ENCODE results near the gene NUP37. TPM values are rescaled to one million over a fixed set of nuclear protein-coding genes. Genes with fewer than 3 reads are reported as not detected.
A peak's percentile ranks its signal among the peaks of the same experiment; 100 is the strongest.
"Not testable (repeated sequence)": the region's sequence is repeated elsewhere in the genome, so short reads cannot be mapped to it uniquely, and the experiment has no call there.

Gene NUP37
- total RNA-seq, 1 donor from 2014 or later = 141 TPM

- Histone ChIP-seq H3K79me2 (ENCODE audit: low read depth) (no peaks in the 10 kb centered on the region), H4K20me1 (ENCODE audit: low read depth) (no peaks in the 10 kb centered on the region), H3K4me1 (no peaks in the 10 kb centered on the region), H3K9me3 (ENCODE audit: low read depth) (no peaks in the 10 kb centered on the region), H3K27me3 (no peaks in the 10 kb centered on the region), H2AFZ (replicated peaks) (no peak overlapping the region), H3K4me3 (no peak overlapping the region), H3K36me3 (peaks cover 9% of the 10 kb centered on the region), H3F3A (ENCODE audit: low read depth) (no peaks in the 10 kb centered on the region), H3K27ac (no peak overlapping the region), H3K4me2 (no peak overlapping the region), H3K9ac (no peak overlapping the region)
- H3K27me3 Mint-ChIP-seq (ENCODE audit: insufficient read depth, low read depth) = peaks cover 2% of the 10 kb centered on the region
- DNase-seq (ENCODE audit: low spot score) = peak; percentile 5
- no peak overlapping the region for H3K27ac Mint-ChIP-seq
- H3K4me1 Mint-ChIP-seq = no peaks in the 10 kb centered on the region
- peaks cover 2% of the 10 kb centered on the region for H3K9me3 Mint-ChIP-seq
- TF ChIP-seq EZH2 (IDR thresholded peaks at IDR 0.05) (no peak), CTCF (IDR thresholded peaks at IDR 0.05) (peak; percentile 45)
- no peak overlapping the region for H3K4me3 Mint-ChIP-seq
- peaks cover 4% of the 10 kb centered on the region for H3K36me3 Mint-ChIP-seq
Measured at GRCh38 chr12:102095677-102096263, 24.1 kb downstream of the NUP37 start.

- H3K27me3 Mint-ChIP-seq (ENCODE audit: insufficient read depth, low read depth) = peaks cover 2% of the 10 kb centered on the region
- peaks cover 12% of the 10 kb centered on the region for H3K36me3 ChIP-seq
- no peaks in the 10 kb centered on the region for H3K79me2 ChIP-seq (ENCODE audit: low read depth)
- H2AFZ ChIP-seq (replicated peaks) = no peak overlapping the region
- H3K27ac ChIP-seq = no peak overlapping the region
- no peaks in the 10 kb centered on the region for H3K27me3 ChIP-seq
- H3K9me3 ChIP-seq (ENCODE audit: low read depth) = no peaks in the 10 kb centered on the region
- no peak overlapping the region for H3K9ac ChIP-seq
- no peak overlapping the region for H3K27ac Mint-ChIP-seq
- H4K20me1 ChIP-seq (ENCODE audit: low read depth) = no peaks in the 10 kb centered on the region
- peaks cover 11% of the 10 kb centered on the region for H3K36me3 Mint-ChIP-seq
- no peak overlapping the region for H3K4me2 ChIP-seq
- no peak overlapping the region for H3K4me3 Mint-ChIP-seq
- DNase-seq (ENCODE audit: low spot score) = no peak
- H3K4me1 ChIP-seq = no peaks in the 10 kb centered on the region
- peaks cover 7% of the 10 kb centered on the region for H3K9me3 Mint-ChIP-seq
- H3F3A ChIP-seq (ENCODE audit: low read depth) = no peaks in the 10 kb centered on the region
- no peak overlapping the region for H3K4me3 ChIP-seq
- no peaks in the 10 kb centered on the region for H3K4me1 Mint-ChIP-seq
- TF ChIP-seq EZH2phosphoT487 (IDR thresholded peaks at IDR 0.05) = no peak
- TF ChIP-seq CTCF (IDR thresholded peaks at IDR 0.05) = no peak
- no peak for TF ChIP-seq EZH2 (IDR thresholded peaks at IDR 0.05)
Measured at GRCh38 chr12:102093319-102093718, 26.6 kb downstream of the NUP37 start.

- H3K36me3 ChIP-seq = peaks cover 11% of the 10 kb centered on the region
- not testable (repeated sequence) for H3K79me2 ChIP-seq (ENCODE audit: low read depth); H3K4me1 Mint-ChIP-seq; H3K4me3 ChIP-seq; H2AFZ ChIP-seq (replicated peaks); H3K9ac ChIP-seq; H3K9me3 ChIP-seq (ENCODE audit: low read depth); H3K27ac Mint-ChIP-seq; H3F3A ChIP-seq (ENCODE audit: low read depth); H3K4me2 ChIP-seq; H3K27me3 ChIP-seq; H3K27ac ChIP-seq; H3K27me3 Mint-ChIP-seq (ENCODE audit: insufficient read depth, low read depth); H3K4me1 ChIP-seq; H3K4me3 Mint-ChIP-seq; H3K9me3 Mint-ChIP-seq; H4K20me1 ChIP-seq (ENCODE audit: low read depth); DNase-seq (ENCODE audit: low spot score)
- H3K36me3 Mint-ChIP-seq = peaks cover 10% of the 10 kb centered on the region
Measured at GRCh38 chr12:102089228-102089835, 30.6 kb downstream of the NUP37 start.

- Histone ChIP-seq H3K4me2 (no peak overlapping the region), H2AFZ (replicated peaks) (no peak overlapping the region), H3K27me3 (no peaks in the 10 kb centered on the region), H3K4me3 (no peak overlapping the region), H4K20me1 (ENCODE audit: low read depth) (no peaks in the 10 kb centered on the region), H3K36me3 (peaks cover 3% of the 10 kb centered on the region), H3F3A (ENCODE audit: low read depth) (no peaks in the 10 kb centered on the region), H3K4me1 (no peaks in the 10 kb centered on the region), H3K9me3 (ENCODE audit: low read depth) (no peaks in the 10 kb centered on the region), H3K9ac (no peak overlapping the region), H3K79me2 (ENCODE audit: low read depth) (no peaks in the 10 kb centered on the region), H3K27ac (no peak overlapping the region)
- no peak overlapping the region for H3K27ac Mint-ChIP-seq
- H3K9me3 Mint-ChIP-seq = no peaks in the 10 kb centered on the region
- peaks cover 10% of the 10 kb centered on the region for H3K36me3 Mint-ChIP-seq
- H3K27me3 Mint-ChIP-seq (ENCODE audit: insufficient read depth, low read depth) = no peaks in the 10 kb centered on the region
- no peak overlapping the region for H3K4me3 Mint-ChIP-seq
- DNase-seq (ENCODE audit: low spot score) = no peak
- H3K4me1 Mint-ChIP-seq = no peaks in the 10 kb centered on the region
- TF ChIP-seq EZH2phosphoT487 (IDR thresholded peaks at IDR 0.05) = no peak
- TF ChIP-seq EZH2 (IDR thresholded peaks at IDR 0.05) = no peak
- TF ChIP-seq CTCF (IDR thresholded peaks at IDR 0.05) = no peak
Measured at GRCh38 chr12:102080842-102081241, 39.1 kb downstream of the NUP37 start.

GRCh38 chr12:102072092-102072491, 47.8 kb downstream of the NUP37 start:
- not testable (repeated sequence) for H3K4me3 ChIP-seq; H3K36me3 ChIP-seq; H3K27ac ChIP-seq; H4K20me1 ChIP-seq (ENCODE audit: low read depth); DNase-seq (ENCODE audit: low spot score); H3K4me3 Mint-ChIP-seq; H3K9me3 ChIP-seq (ENCODE audit: low read depth); H2AFZ ChIP-seq (replicated peaks); H3K9ac ChIP-seq; H3K27me3 Mint-ChIP-seq (ENCODE audit: insufficient read depth, low read depth); H3K9me3 Mint-ChIP-seq; H3F3A ChIP-seq (ENCODE audit: low read depth); H3K4me2 ChIP-seq; H3K36me3 Mint-ChIP-seq; H3K4me1 Mint-ChIP-seq; H3K27ac Mint-ChIP-seq; H3K27me3 ChIP-seq; H3K79me2 ChIP-seq (ENCODE audit: low read depth); H3K4me1 ChIP-seq

Measured in neural progenitor cell (in vitro differentiated cells).